ENCODE measurements around the gene DUSP22. TPM values are rescaled to one million over a fixed set of nuclear protein-coding genes. Genes with fewer than 3 reads are reported as not detected.

The DUSP22 gene
- total RNA-seq, 2 experiments from 2014 or later = 38.1 to 47.8 TPM

GRCh38 chr6:328924-329323, 36.6 kb downstream of the DUSP22 start:
- H3K27me3 Mint-ChIP-seq = no peaks in the 10 kb centered on the region
- peaks cover 4% of the 10 kb centered on the region for H3K36me3 Mint-ChIP-seq
- no peak for ATAC-seq
- CTCF ChIA-PET = interaction anchor here (1.1 to 1.6 kb wide), 6 partner anchors 9 to 35 kb away, joined by 3 to 5 read pairs (median 3); no protein-coding TSS in a partner anchor
- H3K4me3 Mint-ChIP-seq = no peak overlapping the region
- DNase-seq = no peak
- peaks cover under 1% of the 10 kb centered on the region for H3K4me1 Mint-ChIP-seq
- H3K27ac Mint-ChIP-seq = no peak overlapping the region
- no peaks in the 10 kb centered on the region for H3K9me3 Mint-ChIP-seq (ENCODE audit: low read depth)

- Mint-ChIP-seq H3K27ac (no peak overlapping the region), H3K4me1 (peaks cover 2% of the 10 kb centered on the region), H3K36me3 (peaks cover 4% of the 10 kb centered on the region), H3K9me3 (ENCODE audit: low read depth) (no peaks in the 10 kb centered on the region), H3K4me3 (no peak overlapping the region), H3K27me3 (no peaks in the 10 kb centered on the region)
- DNase-seq = no peak
- CTCF ChIA-PET = interaction anchor here (1.2 to 1.4 kb wide), 3 partner anchors 8 to 28 kb away, joined by 3 to 5 read pairs (median 3); no protein-coding TSS in a partner anchor
- no peak for ATAC-seq
Measured at GRCh38 chr6:329888-330691, 37.8 kb downstream of the DUSP22 start.

- no peak for ATAC-seq
- CTCF ChIA-PET = interaction anchor here (0.5 to 1.4 kb wide), 3 partner anchors 17 to 42 kb away, joined by 3 to 5 read pairs (median 3); no protein-coding TSS in a partner anchor
Measured at GRCh38 chr6:330948-331347, 38.7 kb downstream of the DUSP22 start.

GRCh38 chr6:331622-332521, 39.6 kb downstream of the DUSP22 start:
- no peak overlapping the region for H3K27ac Mint-ChIP-seq
- H3K4me1 Mint-ChIP-seq = peaks cover 14% of the 10 kb centered on the region
- CTCF ChIA-PET = interaction anchor here (0.5 to 1.8 kb wide), 10 partner anchors 16 to 106 kb away, joined by 3 to 5 read pairs (median 4); no protein-coding TSS in a partner anchor
- no peaks in the 10 kb centered on the region for H3K9me3 Mint-ChIP-seq (ENCODE audit: low read depth)
- no peak overlapping the region for H3K4me3 Mint-ChIP-seq
- no peak for ATAC-seq
- peaks cover 4% of the 10 kb centered on the region for H3K36me3 Mint-ChIP-seq
- H3K27me3 Mint-ChIP-seq = no peaks in the 10 kb centered on the region
- no peak for DNase-seq

More at GRCh38 chr6:330948-331347, 38.7 kb downstream of the DUSP22 start:
- Mint-ChIP-seq H3K27ac (no peak overlapping the region), H3K9me3 (ENCODE audit: low read depth) (no peaks in the 10 kb centered on the region), H3K4me1 (peaks cover 5% of the 10 kb centered on the region), H3K4me3 (no peak overlapping the region), H3K36me3 (peaks cover 4% of the 10 kb centered on the region), H3K27me3 (no peaks in the 10 kb centered on the region)
- no peak for DNase-seq

- Mint-ChIP-seq H3K4me1 (peaks cover 22% of the 10 kb centered on the region), H3K4me3 (no peak overlapping the region), H3K27me3 (no peaks in the 10 kb centered on the region), H3K9me3 (ENCODE audit: low read depth) (no peaks in the 10 kb centered on the region), H3K36me3 (peaks cover 3% of the 10 kb centered on the region), H3K27ac (no peak overlapping the region)
- DNase-seq (no peak), ATAC-seq (no peak)
- CTCF ChIA-PET = interaction anchor here (0.9 to 1.8 kb wide), 6 partner anchors 16 to 106 kb away, joined by 3 to 5 read pairs (median 4); no protein-coding TSS in a partner anchor
Measured at GRCh38 chr6:332671-333070, 40.4 kb downstream of the DUSP22 start.

- no peaks in the 10 kb centered on the region for H3K9me3 Mint-ChIP-seq (ENCODE audit: low read depth)
- H3K4me3 Mint-ChIP-seq = no peak overlapping the region
- no peaks in the 10 kb centered on the region for H3K27me3 Mint-ChIP-seq
- peaks cover 30% of the 10 kb centered on the region for H3K4me1 Mint-ChIP-seq
- CTCF ChIA-PET = interaction anchor here (0.9 to 1.8 kb wide), 4 partner anchors 17 to 107 kb away, joined by 3 to 5 read pairs (median 4); no protein-coding TSS in a partner anchor
- ATAC-seq = no peak
- H3K36me3 Mint-ChIP-seq = peaks cover 6% of the 10 kb centered on the region
- no peak overlapping the region for H3K27ac Mint-ChIP-seq
- DNase-seq = no peak
Measured at GRCh38 chr6:333379-334002, 41.2 kb downstream of the DUSP22 start.

GRCh38 chr6:334536-335510, 42.5 kb downstream of the DUSP22 start:
- Mint-ChIP-seq H3K27me3 (no peaks in the 10 kb centered on the region), H3K36me3 (peaks cover 7% of the 10 kb centered on the region), H3K4me3 (no peak overlapping the region), H3K9me3 (ENCODE audit: low read depth) (no peaks in the 10 kb centered on the region), H3K4me1 (peaks cover 42% of the 10 kb centered on the region), H3K27ac (no peak overlapping the region)
- CTCF ChIA-PET = no interaction called here
- ATAC-seq = no peak
- DNase-seq = no peak

- Mint-ChIP-seq H3K4me1 (peaks cover 49% of the 10 kb centered on the region), H3K27ac (peak overlapping the region; percentile 79)
- DNase-seq = no peak
Measured at GRCh38 chr6:335572-335971, 43.3 kb downstream of the DUSP22 start.

GRCh38 chr6:336159-337114, 44.1 kb downstream of the DUSP22 start:
- Mint-ChIP-seq H3K36me3 (peaks cover 14% of the 10 kb centered on the region), H3K9me3 (ENCODE audit: low read depth) (no peaks in the 10 kb centered on the region), H3K27ac (peak overlapping the region; percentile 79), H3K4me1 (peaks cover 58% of the 10 kb centered on the region), H3K4me3 (peak overlapping the region; percentile 21), H3K27me3 (no peaks in the 10 kb centered on the region)
- DNase-seq = peak; percentile 58
- CTCF ChIA-PET = interaction anchor here (1.1 to 3.9 kb wide), 3 partner anchors 8 to 55 kb away, joined by 3 to 18 read pairs (median 6); partner anchors contain the start of gene IRF4
- ATAC-seq = peak; percentile 40

More at GRCh38 chr6:335572-335971, 43.3 kb downstream of the DUSP22 start:
- Mint-ChIP-seq H3K27me3 (no peaks in the 10 kb centered on the region), H3K4me3 (no peak overlapping the region), H3K9me3 (ENCODE audit: low read depth) (no peaks in the 10 kb centered on the region), H3K36me3 (peaks cover 8% of the 10 kb centered on the region)
- ATAC-seq = no peak
- CTCF ChIA-PET = no interaction called here

- Mint-ChIP-seq H3K27ac (peak overlapping the region; percentile 79), H3K27me3 (no peaks in the 10 kb centered on the region), H3K36me3 (peaks cover 18% of the 10 kb centered on the region), H3K4me1 (peaks cover 72% of the 10 kb centered on the region), H3K4me3 (peak overlapping the region; percentile 53), H3K9me3 (ENCODE audit: low read depth) (no peaks in the 10 kb centered on the region)
- CTCF ChIA-PET = interaction anchor here (1.0 to 3.9 kb wide), 8 partner anchors 8 to 149 kb away, joined by 3 to 18 read pairs (median 4); partner anchors contain the start of gene IRF4
- ATAC-seq (no peak), DNase-seq (no peak)
Measured at GRCh38 chr6:337805-338368, 45.6 kb downstream of the DUSP22 start.

- DNase-seq (peak; percentile 79), ATAC-seq (peak; percentile 45)
- H3K4me3 Mint-ChIP-seq = peak overlapping the region; percentile 46
- peak overlapping the region; percentile 79 for H3K27ac Mint-ChIP-seq
- peaks cover 20% of the 10 kb centered on the region for H3K36me3 Mint-ChIP-seq
- H3K4me1 Mint-ChIP-seq = peaks cover 82% of the 10 kb centered on the region
- H3K27me3 Mint-ChIP-seq = no peaks in the 10 kb centered on the region
- no peaks in the 10 kb centered on the region for H3K9me3 Mint-ChIP-seq (ENCODE audit: low read depth)
- CTCF ChIA-PET = interaction anchor here (0.8 to 3.9 kb wide), 10 partner anchors 9 to 150 kb away, joined by 3 to 18 read pairs (median 3); partner anchors contain the start of gene IRF4
Measured at GRCh38 chr6:338815-339262, 46.6 kb downstream of the DUSP22 start.
